ENCODE measurements around the gene EZR.

EZR gene

DNA sequence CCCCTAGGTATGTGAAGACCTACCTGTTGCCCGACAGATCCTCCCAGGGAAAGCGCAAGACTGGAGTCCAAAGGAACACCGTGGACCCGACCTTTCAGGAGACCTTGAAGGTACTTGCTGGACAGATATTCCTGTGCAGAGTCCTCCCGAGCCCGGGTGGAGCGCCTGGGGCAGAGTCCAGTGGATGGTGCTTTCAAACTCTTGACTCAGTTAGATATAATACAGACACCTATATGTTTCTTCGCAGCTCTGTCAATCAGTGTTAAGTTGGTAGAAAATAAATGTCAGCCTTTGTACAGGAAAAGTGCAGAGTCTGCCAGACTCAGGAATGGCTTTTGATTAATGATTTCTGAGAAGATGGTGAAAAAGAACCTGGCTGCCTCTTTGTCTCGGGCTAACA, 67.2 kb downstream of the EZR start:
- H3K27me3 ChIP-seq (ENCODE audit: control insufficient read depth, insufficient read depth, low read length, poor library complexity, severe bottlenecking): no peaks in the 10 kb centered on the region
- no peak overlapping the region for H3K27ac ChIP-seq (ENCODE audit: insufficient read depth, low read depth, low read length, poor library complexity, severe bottlenecking)
- H3K9me3 ChIP-seq (ENCODE audit: control insufficient read depth, low read length): no peaks in the 10 kb centered on the region
- 90 to 91% methylated on average over 9 of the region's 9 CpGs for WGBS, 2 experiments
- H3K4me3 ChIP-seq (ENCODE audit: insufficient read depth, low read depth, low read length): no peak overlapping the region
- no peaks in the 10 kb centered on the region for H3K36me3 ChIP-seq (ENCODE audit: control insufficient read depth, insufficient read depth, low read length)
- H3K4me1 ChIP-seq (ENCODE audit: control insufficient read depth, insufficient read depth, low read length): peaks cover under 1% of the 10 kb centered on the region

GRCh38 chr6:158751224-158751623, 67.9 kb downstream of the EZR start:
- H3K27ac ChIP-seq (ENCODE audit: insufficient read depth, low read depth, low read length, poor library complexity, severe bottlenecking): no peak overlapping the region
- H3K27me3 ChIP-seq (ENCODE audit: control insufficient read depth, insufficient read depth, low read length, poor library complexity, severe bottlenecking): no peaks in the 10 kb centered on the region
- no peaks in the 10 kb centered on the region for H3K9me3 ChIP-seq (ENCODE audit: control insufficient read depth, low read length)
- H3K4me3 ChIP-seq (ENCODE audit: insufficient read depth, low read depth, low read length): no peak overlapping the region
- 88 to 89% methylated on average over 9 of the region's 9 CpGs for whole genome bisulfite sequencing, 2 experiments
- no peaks in the 10 kb centered on the region for H3K4me1 ChIP-seq (ENCODE audit: control insufficient read depth, insufficient read depth, low read length)
- H3K36me3 ChIP-seq (ENCODE audit: control insufficient read depth, insufficient read depth, low read length): no peaks in the 10 kb centered on the region

- Histone ChIP-seq H3K4me1 (ENCODE audit: control insufficient read depth, insufficient read depth, low read length) (no peaks in the 10 kb centered on the region), H3K36me3 (ENCODE audit: control insufficient read depth, insufficient read depth, low read length) (no peaks in the 10 kb centered on the region)
- WGBS, 2 experiments: 87 to 95% methylated on average over 5 of the region's 5 CpGs
Observed at GRCh38 chr6:158744986-158745430, 74.2 kb downstream of the EZR start.

GRCh38 chr6:158743033-158743651, 76.0 kb downstream of the EZR start:
- no peaks in the 10 kb centered on the region for H3K27me3 ChIP-seq (ENCODE audit: control insufficient read depth, insufficient read depth, low read length, poor library complexity, severe bottlenecking)
- H3K9me3 ChIP-seq (ENCODE audit: control insufficient read depth, low read length): no peaks in the 10 kb centered on the region
- no peaks in the 10 kb centered on the region for H3K4me1 ChIP-seq (ENCODE audit: control insufficient read depth, insufficient read depth, low read length)
- WGBS, 2 experiments: 93 to 94% methylated on average over 6 of the region's 6 CpGs
- H3K4me3 ChIP-seq (ENCODE audit: insufficient read depth, low read depth, low read length): no peak overlapping the region
- H3K36me3 ChIP-seq (ENCODE audit: control insufficient read depth, insufficient read depth, low read length): no peaks in the 10 kb centered on the region
- H3K27ac ChIP-seq (ENCODE audit: insufficient read depth, low read depth, low read length, poor library complexity, severe bottlenecking): no peak overlapping the region

More at GRCh38 chr6:158744986-158745430, 74.2 kb downstream of the EZR start:
- no peaks in the 10 kb centered on the region for H3K9me3 ChIP-seq (ENCODE audit: control insufficient read depth, low read length)
- no peaks in the 10 kb centered on the region for H3K27me3 ChIP-seq (ENCODE audit: control insufficient read depth, insufficient read depth, low read length, poor library complexity, severe bottlenecking)
- no peak overlapping the region for H3K27ac ChIP-seq (ENCODE audit: insufficient read depth, low read depth, low read length, poor library complexity, severe bottlenecking)
- no peak overlapping the region for H3K4me3 ChIP-seq (ENCODE audit: insufficient read depth, low read depth, low read length)

DNA sequence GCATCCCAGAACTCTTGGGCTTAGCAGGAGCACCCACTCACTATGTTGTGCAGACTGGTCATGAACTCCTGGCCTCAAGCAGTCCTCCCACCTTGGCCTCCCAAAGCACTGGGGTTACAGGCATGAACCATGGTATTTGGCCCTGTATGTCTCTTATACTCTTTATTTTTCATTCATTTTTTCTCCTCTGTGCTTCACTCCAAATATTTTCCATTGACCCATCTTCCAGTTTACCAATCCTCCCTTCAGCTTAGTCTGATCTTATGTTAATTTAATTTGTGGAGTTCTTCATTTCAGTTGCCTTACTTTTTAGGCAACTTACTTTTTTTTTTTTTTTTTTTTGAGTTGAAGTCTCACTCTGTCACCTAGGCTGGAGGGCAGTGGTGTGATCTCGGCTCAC, 79.5 kb downstream of the EZR start:
- WGBS, 2 experiments: 100% methylated on average over 1 of the region's 1 CpG
- Histone ChIP-seq H3K27ac (ENCODE audit: insufficient read depth, low read depth, low read length, poor library complexity, severe bottlenecking) (no peak overlapping the region), H3K27me3 (ENCODE audit: control insufficient read depth, insufficient read depth, low read length, poor library complexity, severe bottlenecking) (no peaks in the 10 kb centered on the region), H3K9me3 (ENCODE audit: control insufficient read depth, low read length) (no peaks in the 10 kb centered on the region), H3K4me1 (ENCODE audit: control insufficient read depth, insufficient read depth, low read length) (no peaks in the 10 kb centered on the region), H3K4me3 (ENCODE audit: insufficient read depth, low read depth, low read length) (no peak overlapping the region), H3K36me3 (ENCODE audit: control insufficient read depth, insufficient read depth, low read length) (no peaks in the 10 kb centered on the region)

GRCh38 chr6:158737710-158738615, 81.2 kb downstream of the EZR start:
- Histone ChIP-seq H3K27me3 (ENCODE audit: control insufficient read depth, insufficient read depth, low read length, poor library complexity, severe bottlenecking) (no peaks in the 10 kb centered on the region), H3K36me3 (ENCODE audit: control insufficient read depth, insufficient read depth, low read length) (no peaks in the 10 kb centered on the region), H3K27ac (ENCODE audit: insufficient read depth, low read depth, low read length, poor library complexity, severe bottlenecking) (no peak overlapping the region), H3K4me1 (ENCODE audit: control insufficient read depth, insufficient read depth, low read length) (no peaks in the 10 kb centered on the region), H3K9me3 (ENCODE audit: control insufficient read depth, low read length) (no peaks in the 10 kb centered on the region), H3K4me3 (ENCODE audit: insufficient read depth, low read depth, low read length) (no peak overlapping the region)
- WGBS, 2 experiments: 90 to 94% methylated on average over 12 of the region's 12 CpGs

DNA sequence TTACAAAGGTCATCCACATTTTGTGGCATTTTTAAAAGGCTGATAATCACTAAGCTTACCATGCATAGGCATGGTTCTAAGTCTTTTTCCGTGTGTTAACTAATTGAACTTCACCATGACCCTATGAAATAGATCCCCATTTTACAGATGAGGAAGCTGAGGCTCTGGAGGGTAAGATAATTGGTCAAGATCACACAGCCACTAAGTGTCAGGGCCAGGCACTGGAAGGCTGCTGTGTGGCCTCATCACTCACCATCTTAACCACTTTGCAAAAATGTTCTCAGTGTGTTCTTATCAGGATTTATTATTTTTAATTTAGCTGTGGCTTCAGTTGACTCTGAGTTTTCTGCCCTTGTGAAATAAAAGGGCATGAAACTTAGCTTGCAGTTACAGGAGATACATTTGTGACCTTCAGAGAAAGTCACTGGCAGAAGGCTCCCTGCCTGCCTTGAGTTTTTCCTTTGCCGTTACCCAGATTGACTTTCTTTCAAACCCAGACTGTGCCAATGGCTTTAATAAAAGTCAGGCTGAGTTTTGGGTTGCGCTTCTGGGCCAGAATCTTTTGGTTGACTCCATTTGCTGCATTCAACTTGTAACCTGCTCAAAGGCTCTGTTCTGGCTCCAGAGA, 82.0 kb downstream of the EZR start:
- Histone ChIP-seq H3K9me3 (ENCODE audit: control insufficient read depth, low read length) (no peaks in the 10 kb centered on the region), H3K27me3 (ENCODE audit: control insufficient read depth, insufficient read depth, low read length, poor library complexity, severe bottlenecking) (no peaks in the 10 kb centered on the region), H3K4me1 (ENCODE audit: control insufficient read depth, insufficient read depth, low read length) (no peaks in the 10 kb centered on the region), H3K27ac (ENCODE audit: insufficient read depth, low read depth, low read length, poor library complexity, severe bottlenecking) (no peak overlapping the region), H3K4me3 (ENCODE audit: insufficient read depth, low read depth, low read length) (no peak overlapping the region), H3K36me3 (ENCODE audit: control insufficient read depth, insufficient read depth, low read length) (no peaks in the 10 kb centered on the region)
- WGBS, 2 experiments: 86 to 98% methylated on average over 3 of the region's 3 CpGs

GRCh38 chr6:158735009-158735408, 84.2 kb downstream of the EZR start:
- WGBS, 2 experiments: 88 to 91% methylated on average over 3 of the region's 3 CpGs
- H3K36me3 ChIP-seq (ENCODE audit: control insufficient read depth, insufficient read depth, low read length): no peaks in the 10 kb centered on the region

DNA sequence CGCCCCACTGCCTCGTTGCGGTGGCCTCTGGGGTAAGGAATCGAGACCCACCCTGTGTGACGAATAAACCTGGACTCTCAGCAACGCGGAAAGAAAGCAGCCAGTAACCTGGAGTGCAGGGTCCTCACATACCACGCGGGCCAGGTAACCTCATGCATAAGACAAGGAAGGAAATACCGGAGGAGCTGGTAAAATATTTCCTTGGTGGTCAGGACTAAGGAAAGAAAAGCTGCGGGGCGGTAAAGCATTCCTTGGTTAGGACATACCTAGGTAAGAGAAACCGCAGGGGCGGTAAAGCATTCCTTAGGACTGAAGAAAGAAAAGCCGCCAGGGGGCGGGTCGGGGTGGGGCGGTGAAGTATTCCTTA, 88.6 kb downstream of the EZR start:
- WGBS, 2 experiments: 91% methylated on average over 18 of the region's 18 CpGs
- H3K4me3 ChIP-seq (ENCODE audit: insufficient read depth, low read depth, low read length): no peak overlapping the region
- no peaks in the 10 kb centered on the region for H3K27me3 ChIP-seq (ENCODE audit: control insufficient read depth, insufficient read depth, low read length, poor library complexity, severe bottlenecking)
- no peaks in the 10 kb centered on the region for H3K36me3 ChIP-seq (ENCODE audit: control insufficient read depth, insufficient read depth, low read length)
- no peaks in the 10 kb centered on the region for H3K4me1 ChIP-seq (ENCODE audit: control insufficient read depth, insufficient read depth, low read length)
- no peaks in the 10 kb centered on the region for H3K9me3 ChIP-seq (ENCODE audit: control insufficient read depth, low read length)
- no peak overlapping the region for H3K27ac ChIP-seq (ENCODE audit: insufficient read depth, low read depth, low read length, poor library complexity, severe bottlenecking)

More at GRCh38 chr6:158735009-158735408, 84.2 kb downstream of the EZR start:
- Histone ChIP-seq H3K27ac (ENCODE audit: insufficient read depth, low read depth, low read length, poor library complexity, severe bottlenecking) (no peak overlapping the region), H3K4me3 (ENCODE audit: insufficient read depth, low read depth, low read length) (no peak overlapping the region), H3K9me3 (ENCODE audit: control insufficient read depth, low read length) (no peaks in the 10 kb centered on the region), H3K27me3 (ENCODE audit: control insufficient read depth, insufficient read depth, low read length, poor library complexity, severe bottlenecking) (no peaks in the 10 kb centered on the region), H3K4me1 (ENCODE audit: control insufficient read depth, insufficient read depth, low read length) (no peaks in the 10 kb centered on the region)

DNA sequence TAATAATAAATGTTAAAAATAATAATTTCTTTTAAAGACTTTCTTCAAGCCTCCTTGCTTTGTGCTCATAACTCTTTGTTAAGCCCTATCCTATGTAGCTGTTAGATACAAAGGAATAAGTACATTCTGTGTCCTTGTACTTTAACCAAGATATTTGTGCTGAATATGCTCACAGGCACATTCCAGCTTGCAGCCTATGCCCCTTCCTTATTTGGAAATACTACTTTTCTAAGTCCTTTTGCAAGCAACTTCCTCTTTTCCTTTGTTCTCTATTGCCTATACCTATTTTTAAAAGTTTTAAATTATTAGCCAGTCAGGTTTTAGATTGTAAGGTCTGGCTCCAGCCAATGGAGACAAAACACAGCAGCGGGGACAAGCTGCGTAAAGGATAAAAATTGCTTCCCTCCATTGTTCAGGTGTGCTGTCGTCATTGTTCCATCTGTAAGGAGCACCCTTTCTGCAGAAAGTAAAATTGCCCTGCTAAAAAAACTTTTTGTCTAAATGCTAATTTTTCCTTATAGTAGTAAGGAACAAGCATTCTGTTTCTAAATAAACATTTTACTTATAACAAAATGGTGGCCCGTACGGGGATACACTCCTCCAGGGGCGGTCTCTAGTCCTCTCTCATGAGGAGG, 89.1 kb downstream of the EZR start:
- no peak overlapping the region for H3K27ac ChIP-seq (ENCODE audit: insufficient read depth, low read depth, low read length, poor library complexity, severe bottlenecking)
- H3K27me3 ChIP-seq (ENCODE audit: control insufficient read depth, insufficient read depth, low read length, poor library complexity, severe bottlenecking): no peaks in the 10 kb centered on the region
- no peak overlapping the region for H3K4me3 ChIP-seq (ENCODE audit: insufficient read depth, low read depth, low read length)
- WGBS, 2 experiments: 96% methylated on average over 6 of the region's 6 CpGs
- H3K36me3 ChIP-seq (ENCODE audit: control insufficient read depth, insufficient read depth, low read length): no peaks in the 10 kb centered on the region
- H3K4me1 ChIP-seq (ENCODE audit: control insufficient read depth, insufficient read depth, low read length): no peaks in the 10 kb centered on the region
- H3K9me3 ChIP-seq (ENCODE audit: control insufficient read depth, low read length): no peaks in the 10 kb centered on the region

Data from ectodermal cell (in vitro differentiated cells).